T-cell (primary cell): ENCODE measurements around the gene PARD3B. TPM values are rescaled to one million over a fixed set of nuclear protein-coding genes. Genes with fewer than 3 reads are reported as not detected.

Source experiments
- ATAC-seq, 4 experiments: fragments of 200-7000 bp in 3 of 4; fragments of 150-1000 bp in 1 of 4; cut with Tn5 transposase; replicated peaks in 1 of 4; 1 replicate in 3 of 4; 2 replicates in 1 of 4; pipeline ENCODE4 v1.10.0; 2021; ENCODE audit warnings: moderate library complexity in 3 of 4, mild to moderate bottlenecking in 2 of 4, moderate number of reproducible peaks in 1 of 4
- CTCF ChIA-PET, 2 donors: fragments of 300-600 bp; sonication (Branson Sonifier 250); formaldehyde crosslinking; loops; one replicate each; lab custom pipeline; 2022; ENCODE audit warnings: antibody characterized with exemption in 2 of 2; lab: Charles Lee
- POLR2A ChIA-PET, 2 donors: fragments of 300-600 bp; sonication (Branson Sonifier 250); formaldehyde crosslinking; loops; one replicate each; lab custom pipeline; 2022; ENCODE audit warnings: antibody characterized with exemption in 2 of 2; lab: Charles Lee
- DNase-seq, 35 experiments: peaks; one replicate each; pipeline versions ENCODE4 v3.0.0 to v3.0.0-alpha.2; 2013 to 2023
- H3K27ac ChIP-seq: one replicate; pipeline ENCODE4 v1.5.1; 2013; ENCODE audit warnings: low read length
- H3K27me3 ChIP-seq, 2 experiments: replicated peaks in 1 of 2; 1 replicate in 1 of 2; 2 replicates in 1 of 2; pipeline versions ENCODE4 v1.6.1 to v1.7.0; 2013; ENCODE audit warnings: low read length in 1 of 2, mixed read lengths in 1 of 2; ENCODE audit not compliant: control insufficient read depth in 2 of 2, insufficient read depth in 2 of 2; ENCODE audit errors: extremely low read depth in 1 of 2
- H3K36me3 ChIP-seq, 2 donors: 1 replicate in 1 of 2; 2 replicates in 1 of 2; pipeline versions ENCODE4 v1.6.1 to v1.7.0; 2013; ENCODE audit warnings: low read length in 1 of 2; ENCODE audit not compliant: control insufficient read depth in 2 of 2, insufficient read depth in 1 of 2; ENCODE audit errors: extremely low read depth in 1 of 2
- H3K4me1 ChIP-seq, 2 experiments: 1 replicate in 1 of 2; 2 replicates in 1 of 2; pipeline versions ENCODE4 v1.6.1 to v1.7.0; 2013; ENCODE audit warnings: low read length in 2 of 2, mixed read lengths in 1 of 2; ENCODE audit not compliant: insufficient read depth in 2 of 2, control insufficient read depth in 1 of 2; ENCODE audit errors: extremely low read depth in 1 of 2
- H3K4me3 ChIP-seq, 2 donors: 1 replicate in 1 of 2; 2 replicates in 1 of 2; pipeline versions ENCODE4 v1.5.1 to v1.7.0; 2013; ENCODE audit warnings: mild to moderate bottlenecking in 2 of 2, low read length in 1 of 2, moderate library complexity in 1 of 2; ENCODE audit not compliant: control insufficient read depth in 1 of 2; ENCODE audit errors: extremely low read depth in 1 of 2
- H3K9me3 ChIP-seq: 2 replicates; pipeline ENCODE4 v1.7.0; 2013
- H3K27ac Mint-ChIP-seq, 2 donors: one replicate each; pipeline ENCODE4 v1.8.0; 2020 to 2021; ENCODE audit warnings: mild to moderate bottlenecking in 2 of 2, mixed read lengths in 2 of 2
- H3K27me3 Mint-ChIP-seq, 2 donors: one replicate each; pipeline ENCODE4 v1.8.0; 2021 to 2022; ENCODE audit warnings: mixed read lengths in 2 of 2
- H3K36me3 Mint-ChIP-seq: one replicate; pipeline ENCODE4 v1.8.0; 2021; ENCODE audit warnings: mixed read lengths
- H3K4me1 Mint-ChIP-seq, 3 donors: one replicate each; pipeline ENCODE4 v1.8.0; 2020 to 2022; ENCODE audit warnings: mixed read lengths in 3 of 3, mild to moderate bottlenecking in 1 of 3
- H3K4me3 Mint-ChIP-seq, 3 donors: one replicate each; pipeline ENCODE4 v1.8.0; 2020 to 2022; ENCODE audit warnings: mild to moderate bottlenecking in 3 of 3, mixed read lengths in 3 of 3, moderate library complexity in 3 of 3
- H3K9me3 Mint-ChIP-seq, 3 donors: one replicate each; pipeline ENCODE4 v1.8.0; 2020 to 2022; ENCODE audit warnings: mixed read lengths in 3 of 3
- WGBS: methylation state at CpG from one replicate; pipeline ENCODE4 v1.1.5; 2013; ENCODE audit warnings: missing lambda C conversion rate; ENCODE audit not compliant: insufficient coverage; 5-methylcytosine and 5-hydroxymethylcytosine counted together
- total RNA-seq, 35 experiments: library from RNA in 6 of 35; stranded (reverse) in 6 of 35; fragments of 120-200 nt in 1 of 35; gene quantifications; one replicate each; pipeline versions ENCODE4 v1.2.1 to v1.2.4 and lab custom pipeline; 2013 to 2026

Gene PARD3B
- total RNA-seq, 5 donors from 2014 or later (not counting 1 experiment from before 2014, with no cell fraction given), result 0.75 to 2.0 (median 1.6) TPM

DNA sequence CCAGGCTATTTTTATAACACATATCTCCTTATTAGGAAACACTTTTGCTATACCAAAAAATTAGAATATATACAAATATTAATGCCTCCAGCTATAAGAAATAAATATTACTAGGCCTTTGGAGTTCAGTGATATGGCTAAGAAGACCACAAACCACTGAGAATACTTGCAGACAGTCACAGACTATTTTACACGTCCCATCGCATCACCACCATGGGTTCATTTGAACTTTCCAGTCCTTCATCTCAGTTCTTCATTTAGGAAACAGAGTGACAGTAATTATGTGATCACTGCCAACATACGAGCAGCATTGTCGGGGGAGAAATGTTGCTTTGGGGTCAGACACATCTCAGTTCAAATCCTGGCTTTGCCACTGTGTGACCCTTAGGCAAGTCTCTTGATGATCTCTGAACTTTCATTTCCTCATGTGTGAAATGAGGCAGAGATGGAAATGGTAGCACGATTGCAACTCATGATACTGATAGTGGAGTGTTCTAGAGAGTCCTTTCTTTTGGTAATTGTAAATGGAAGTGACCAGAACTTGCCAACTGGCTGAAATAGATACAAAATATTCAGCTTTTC is 998.1 kb downstream of the PARD3B start:
- WGBS, result 29% methylated on average over 1 of the region's 5 CpGs
- CTCF ChIA-PET, result no interaction called here
- H3K9me3 Mint-ChIP-seq, result no peaks in the 10 kb centered on the region
- H3K4me3 Mint-ChIP-seq, result no peak overlapping the region
- no peak for ATAC-seq
- no peak overlapping the region for H3K27ac Mint-ChIP-seq
- no peak for DNase-seq
- no peaks in the 10 kb centered on the region for H3K36me3 Mint-ChIP-seq
- H3K4me1 Mint-ChIP-seq, result peaks cover 16 to 24% (median 17%) of the 10 kb centered on the region in 3 donors
- no peaks in the 10 kb centered on the region for H3K9me3 ChIP-seq
- H3K4me1 ChIP-seq, result no peaks in the 10 kb centered on the region
- H3K4me3 ChIP-seq, result no peak overlapping the region
- H3K36me3 ChIP-seq, result no peaks in the 10 kb centered on the region
- no peaks in the 10 kb centered on the region for H3K27me3 ChIP-seq
- POLR2A ChIA-PET, result no interaction called here
- H3K27me3 Mint-ChIP-seq, result no peaks in the 10 kb centered on the region
- no peak overlapping the region for H3K27ac ChIP-seq

- CTCF ChIA-PET, result no interaction called here
- ATAC-seq, result no peak
- H3K36me3 ChIP-seq, result no peaks in the 10 kb centered on the region
- Mint-ChIP-seq H3K27me3 (no peaks in the 10 kb centered on the region), H3K36me3 (no peaks in the 10 kb centered on the region), H3K9me3 (no peaks in the 10 kb centered on the region), H3K4me1 (peaks cover 16 to 24% (median 17%) of the 10 kb centered on the region in 3 donors), H3K27ac (no peak overlapping the region), H3K4me3 (no peak overlapping the region)
- H3K27ac ChIP-seq, result no peak overlapping the region
- POLR2A ChIA-PET, result no interaction called here
- no peak overlapping the region for H3K4me3 ChIP-seq
- H3K9me3 ChIP-seq, result no peaks in the 10 kb centered on the region
- no peak for DNase-seq
- no peaks in the 10 kb centered on the region for H3K4me1 ChIP-seq
- WGBS, result no CpG with 5 or more reads among the region's 2 CpGs
- H3K27me3 ChIP-seq, result no peaks in the 10 kb centered on the region
These were observed 998.8 kb downstream of the PARD3B start for GRCh38 chr2:205543937-205544702.

DNA sequence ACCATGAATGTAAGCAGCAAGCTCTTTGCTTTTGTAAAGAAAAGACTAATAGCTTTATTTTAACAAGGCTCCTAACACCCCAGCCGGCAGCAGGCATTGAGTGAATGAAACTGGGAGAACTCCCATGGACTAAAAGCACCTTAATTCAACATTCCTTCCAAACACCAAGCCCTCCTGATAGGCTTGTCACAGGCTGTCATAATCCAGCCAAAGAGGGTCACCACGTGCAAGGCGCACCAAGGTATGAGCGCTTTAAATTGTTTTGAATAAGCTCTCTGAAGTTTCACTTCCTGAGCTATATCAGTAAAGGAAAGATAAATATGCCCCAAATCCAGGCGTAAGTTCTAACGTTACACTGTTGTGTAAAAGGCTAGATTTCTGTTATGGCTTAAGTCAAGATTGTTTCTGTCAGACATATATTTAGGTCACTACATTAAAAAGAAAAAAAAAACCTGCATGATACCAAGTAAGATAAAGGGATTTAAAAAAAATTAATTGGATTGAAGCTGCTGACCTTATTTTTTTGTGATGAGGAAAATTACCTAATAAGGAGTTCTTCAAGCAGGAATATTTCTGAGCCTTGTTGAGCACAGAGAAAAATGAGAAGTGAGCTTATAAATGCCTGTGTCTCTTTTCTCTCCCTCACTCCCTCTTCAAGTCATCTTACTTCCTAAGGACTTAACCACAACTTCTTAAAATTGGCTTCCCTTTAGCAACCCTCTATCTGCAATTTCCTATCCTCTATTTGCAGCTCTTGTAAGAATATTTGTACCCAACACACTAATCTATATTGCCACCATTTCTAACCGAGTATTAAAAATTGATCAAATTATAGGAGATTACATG is 1000.9 kb downstream of the PARD3B start:
- Histone ChIP-seq H3K9me3 (no peaks in the 10 kb centered on the region), H3K27ac (no peak overlapping the region), H3K4me3 (no peak overlapping the region), H3K4me1 (no peaks in the 10 kb centered on the region), H3K36me3 (no peaks in the 10 kb centered on the region), H3K27me3 (no peaks in the 10 kb centered on the region)
- Mint-ChIP-seq H3K9me3 (no peaks in the 10 kb centered on the region), H3K27me3 (peaks cover 0 to 4% of the 10 kb centered on the region in 2 donors), H3K27ac (no peak overlapping the region), H3K36me3 (no peaks in the 10 kb centered on the region), H3K4me3 (no peak overlapping the region), H3K4me1 (peaks cover 0 to 8% (median 0%) of the 10 kb centered on the region in 3 donors)
- no peak for ATAC-seq
- no peak for DNase-seq
- WGBS, result 86% methylated on average over 1 of the region's 7 CpGs
- ChIA-PET POLR2A (no interaction called here), CTCF (interaction anchor here in 1 of 2 donors (0.7 kb wide), 1 partner anchor 272 kb away, joined by 4 read pairs; no protein-coding TSS in a partner anchor)

- Histone ChIP-seq H3K4me3 (no peak overlapping the region), H3K9me3 (no peaks in the 10 kb centered on the region), H3K27me3 (no peaks in the 10 kb centered on the region), H3K4me1 (no peaks in the 10 kb centered on the region), H3K27ac (no peak overlapping the region), H3K36me3 (no peaks in the 10 kb centered on the region)
- no peak for DNase-seq
- WGBS, result 86% methylated on average over 4 of the region's 10 CpGs
- Mint-ChIP-seq H3K27ac (no peak overlapping the region), H3K27me3 (peaks cover 2 to 8% of the 10 kb centered on the region in 2 donors), H3K36me3 (no peaks in the 10 kb centered on the region), H3K9me3 (no peaks in the 10 kb centered on the region), H3K4me1 (no peaks in the 10 kb centered on the region), H3K4me3 (no peak overlapping the region)
- POLR2A ChIA-PET, result interaction anchor here in 1 of 2 donors (0.6 kb wide), 1 partner anchor 190 kb away, joined by 4 read pairs; no protein-coding TSS in a partner anchor
- ATAC-seq, result no peak
- CTCF ChIA-PET, result interaction anchor here in 1 of 2 donors (0.9 kb wide), 1 partner anchor 204 kb away, joined by 3 read pairs; no protein-coding TSS in a partner anchor
These were observed 1010.4 kb downstream of the PARD3B start for GRCh38 chr2:205555566-205556230.

- Histone ChIP-seq H3K4me1 (no peaks in the 10 kb centered on the region), H3K9me3 (no peaks in the 10 kb centered on the region), H3K36me3 (no peaks in the 10 kb centered on the region), H3K4me3 (no peak overlapping the region), H3K27me3 (no peaks in the 10 kb centered on the region), H3K27ac (no peak overlapping the region)
- no peak for ATAC-seq
- no peak overlapping the region for H3K4me3 Mint-ChIP-seq
- H3K9me3 Mint-ChIP-seq, result no peaks in the 10 kb centered on the region
- H3K27ac Mint-ChIP-seq, result no peak overlapping the region
- no peaks in the 10 kb centered on the region for H3K4me1 Mint-ChIP-seq
- no peaks in the 10 kb centered on the region for H3K36me3 Mint-ChIP-seq
- ChIA-PET POLR2A (no interaction called here), CTCF (no interaction called here)
- H3K27me3 Mint-ChIP-seq, result peaks cover under 1 to 8% of the 10 kb centered on the region in 2 donors
- WGBS, result 80% methylated on average over 1 of the region's 5 CpGs
- DNase-seq, result no peak
These were observed 1011.1 kb downstream of the PARD3B start for GRCh38 chr2:205556357-205556756.
